ENCODE data around the gene NRF1. TPM values are rescaled to one million over a fixed set of nuclear protein-coding genes. Genes with fewer than 3 reads are reported as not detected.

The NRF1 gene
- total RNA-seq, 1 experiment from 2014 or later = 25.9 TPM

- Histone ChIP-seq H3K4me2 (ENCODE audit: low read length) (no peak overlapping the region), H3K79me2 (ENCODE audit: insufficient read depth, low read length) (no peaks in the 10 kb centered on the region), H2AFZ (ENCODE audit: low read depth, low read length, poor library complexity, severe bottlenecking) (no peak overlapping the region), H3K9me2 (ENCODE audit: insufficient read depth) (no peaks in the 10 kb centered on the region), H4K20me1 (ENCODE audit: insufficient read depth) (no peaks in the 10 kb centered on the region), H3K4me1 (ENCODE audit: control insufficient read depth in 1 of 2, insufficient read depth in 2 of 2, low read length in 2 of 2) (no peaks in the 10 kb centered on the region), H3K27ac (ENCODE audit: low read depth, low read length) (no peak overlapping the region), H3K9me3 (ENCODE audit: control insufficient read depth in 1 of 2, insufficient read depth in 1 of 2, low read depth in 1 of 2, low read length in 2 of 2) (no peaks in the 10 kb centered on the region), H3K36me3 (ENCODE audit: control insufficient read depth in 1 of 2, insufficient read depth in 2 of 2, low read length in 2 of 2) (no peaks in the 10 kb centered on the region; a peak in 1 of 4 replicates), H3K4me3 (replicated peaks in 1 of 2; ENCODE audit: low read depth in 1 of 2, low read length in 2 of 2) (no peak overlapping the region), H3K27me3 (ENCODE audit: insufficient read depth, low read length) (no peaks in the 10 kb centered on the region), H3K9ac (ENCODE audit: low read length) (no peak overlapping the region)
- TF ChIP-seq ATF3 (IDR thresholded peaks at IDR 0.05) (no peak), CTCF (IDR thresholded peaks at IDR 0.05 in 2 of 3, conservative IDR thresholded peaks at IDR 0.05 in 1 of 3; ENCODE audit: borderline replicate concordance in 1 of 3, insufficient read depth in 1 of 3, low read depth in 2 of 3, low read length in 2 of 3) (0 out of 6 replicates have a peak, but pooled peaks of 1 of the 3 experiments have one; percentile 3)
- intact Hi-C loops (cut with micrococcal nuclease) = no loop called here
- ChIA-PET CTCF (no interaction called here), RAD21 (ENCODE audit: low non-redundant PET in 1 of 2, low total read pairs in 2 of 2, uncharacterized antibody in 2 of 2, unreplicated experiment in 2 of 2) (no interaction called here), POLR2A (no interaction called here)
- DNase-seq (ENCODE audit: low read depth, low spot score) = no peak
- no peak for ATAC-seq
- BruUV-seq (replicated peaks) = no TSS peak
These were observed 130.3 kb downstream of the NRF1 start for GRCh38 chr7:129741743-129742213.

- Histone ChIP-seq H2AFZ (ENCODE audit: low read depth, low read length, poor library complexity, severe bottlenecking) (no peak overlapping the region), H3K4me2 (ENCODE audit: low read length) (no peak overlapping the region), H3K9me3 (ENCODE audit: control insufficient read depth in 1 of 2, insufficient read depth in 1 of 2, low read depth in 1 of 2, low read length in 2 of 2) (no peaks in the 10 kb centered on the region), H3K4me3 (replicated peaks in 1 of 2; ENCODE audit: low read depth in 1 of 2, low read length in 2 of 2) (no peak overlapping the region), H4K20me1 (ENCODE audit: insufficient read depth) (no peaks in the 10 kb centered on the region), H3K27ac (ENCODE audit: low read depth, low read length) (no peak overlapping the region), H3K9me2 (ENCODE audit: insufficient read depth) (no peaks in the 10 kb centered on the region), H3K27me3 (ENCODE audit: insufficient read depth, low read length) (no peaks in the 10 kb centered on the region), H3K4me1 (ENCODE audit: control insufficient read depth in 1 of 2, insufficient read depth in 2 of 2, low read length in 2 of 2) (no peaks in the 10 kb centered on the region), H3K9ac (ENCODE audit: low read length) (no peak overlapping the region), H3K79me2 (ENCODE audit: insufficient read depth, low read length) (no peaks in the 10 kb centered on the region), H3K36me3 (ENCODE audit: control insufficient read depth in 1 of 2, insufficient read depth in 2 of 2, low read length in 2 of 2) (no peaks in the 10 kb centered on the region; a peak in 1 of 4 replicates)
- ATAC-seq (no peak), DNase-seq (ENCODE audit: low read depth, low spot score) (no peak)
- POLR2A ChIA-PET = no interaction called here
- intact Hi-C loops (cut with micrococcal nuclease) = no loop called here
- no TSS peak for BruUV-seq (replicated peaks)
- RAD21 ChIA-PET (ENCODE audit: low non-redundant PET in 1 of 2, low total read pairs in 2 of 2, uncharacterized antibody in 2 of 2, unreplicated experiment in 2 of 2) = no interaction called here
- CTCF ChIA-PET = no interaction called here
- TF ChIP-seq POLR2A (IDR thresholded peaks at IDR 0.05; ENCODE audit: borderline replicate concordance, extremely low read depth, insufficient read depth, insufficient read length) = no peak
- no peak for TF ChIP-seq ZBTB33 (IDR thresholded peaks at IDR 0.05; ENCODE audit: extremely low read depth, insufficient replicate concordance, low read length)
- no peak for TF ChIP-seq YY1 (IDR thresholded peaks at IDR 0.05; ENCODE audit: extremely low read depth, insufficient replicate concordance, low read depth, low read length)
- no peak for TF ChIP-seq EZH2phosphoT487 (IDR thresholded peaks at IDR 0.05; ENCODE audit: borderline replicate concordance)
- no peak for TF ChIP-seq CTCF (IDR thresholded peaks at IDR 0.05 in 2 of 3, conservative IDR thresholded peaks at IDR 0.05 in 1 of 3; ENCODE audit: borderline replicate concordance in 1 of 3, insufficient read depth in 1 of 3, low read depth in 2 of 3, low read length in 2 of 3)
- no peak for TF ChIP-seq TCF7L2 (IDR thresholded peaks at IDR 0.05; ENCODE audit: borderline replicate concordance, extremely low read depth, insufficient read depth, insufficient read length)
- no peak for TF ChIP-seq ELF1 (IDR thresholded peaks at IDR 0.05; ENCODE audit: borderline replicate concordance, low read depth)
- no peak for TF ChIP-seq MAX (IDR thresholded peaks at IDR 0.05)
- TF ChIP-seq CEBPB (IDR thresholded peaks at IDR 0.05; ENCODE audit: low read depth) = no peak
- no peak for TF ChIP-seq SRF (IDR thresholded peaks at IDR 0.05; ENCODE audit: low read depth)
- no peak for TF ChIP-seq SIN3A (IDR thresholded peaks at IDR 0.05; ENCODE audit: low read depth)
- TF ChIP-seq RAD21 (IDR thresholded peaks at IDR 0.05; ENCODE audit: low read depth) = no peak
These were observed 130.7 kb downstream of the NRF1 start for GRCh38 chr7:129742256-129742655.
